ENCODE results near the gene SAA1.

The SAA1 gene

GRCh38 chr11:18265949-18266348, at the start of gene SAA1:
Gene SAA1, plus strand, starts transcription at chr11:18266264. Its CDS starts 624 bp downstream, at chr11:18266888.
- no peak within 1 kb of the TSS for H3K27ac ChIP-seq
- no peak for TF ChIP-seq CTCF (conservative IDR thresholded peaks at IDR 0.05)

GRCh38 chr11:18221274-18221876, 44.7 kb upstream of the SAA1 start:
- H3K27ac ChIP-seq, result no peak overlapping the region
- TF ChIP-seq CTCF (conservative IDR thresholded peaks at IDR 0.05), result no peak

GRCh38 chr11:18222814-18223421, 43.1 kb upstream of the SAA1 start:
- TF ChIP-seq CTCF (conservative IDR thresholded peaks at IDR 0.05), result no peak
- H3K27ac ChIP-seq, result no peak overlapping the region

GRCh38 chr11:18223591-18224387, 42.3 kb upstream of the SAA1 start:
- TF ChIP-seq CTCF (conservative IDR thresholded peaks at IDR 0.05), result no peak
- no peak overlapping the region for H3K27ac ChIP-seq

DNA sequence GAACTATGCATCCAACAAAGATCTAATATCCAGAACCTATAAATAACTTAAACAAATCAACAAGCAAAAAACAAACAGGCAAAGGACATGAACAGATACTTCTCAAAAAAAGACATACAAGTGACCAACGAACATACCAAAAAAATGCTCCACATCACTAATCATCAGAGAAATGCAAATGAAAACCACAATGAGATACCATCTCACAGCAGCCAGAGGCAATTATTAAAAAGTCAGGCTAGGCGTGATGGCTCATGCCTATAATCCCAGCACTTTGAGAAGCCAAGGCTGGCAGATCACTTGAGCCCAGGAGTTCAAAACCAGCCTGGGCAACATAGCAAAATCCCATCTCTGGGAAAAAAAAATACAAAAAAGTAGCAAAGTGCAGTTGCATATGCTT, 40.2 kb upstream of the SAA1 start:
- H3K27ac ChIP-seq, result no peak overlapping the region
- no peak for TF ChIP-seq CTCF (conservative IDR thresholded peaks at IDR 0.05)

DNA sequence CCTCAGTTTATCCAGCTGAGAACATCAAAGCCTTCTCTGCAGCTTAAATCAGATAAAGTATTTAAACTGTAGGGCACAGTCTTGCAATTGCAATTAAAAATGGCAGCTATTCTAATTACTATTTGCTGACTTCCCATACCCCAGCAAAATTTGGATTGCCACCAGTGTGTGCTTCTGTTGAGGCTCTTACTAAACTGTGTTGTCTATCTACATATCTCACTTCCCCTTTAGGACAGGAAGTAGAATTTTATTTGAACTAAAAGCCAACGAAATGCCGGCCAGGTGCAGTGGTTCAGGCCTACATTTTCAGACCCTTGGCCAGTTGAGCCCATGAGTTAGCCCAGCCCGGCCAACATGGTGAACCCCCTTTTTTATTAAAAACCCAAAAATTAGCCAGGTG, 36.6 kb upstream of the SAA1 start:
- no peak overlapping the region for H3K27ac ChIP-seq
- no peak for TF ChIP-seq CTCF (conservative IDR thresholded peaks at IDR 0.05)

DNA sequence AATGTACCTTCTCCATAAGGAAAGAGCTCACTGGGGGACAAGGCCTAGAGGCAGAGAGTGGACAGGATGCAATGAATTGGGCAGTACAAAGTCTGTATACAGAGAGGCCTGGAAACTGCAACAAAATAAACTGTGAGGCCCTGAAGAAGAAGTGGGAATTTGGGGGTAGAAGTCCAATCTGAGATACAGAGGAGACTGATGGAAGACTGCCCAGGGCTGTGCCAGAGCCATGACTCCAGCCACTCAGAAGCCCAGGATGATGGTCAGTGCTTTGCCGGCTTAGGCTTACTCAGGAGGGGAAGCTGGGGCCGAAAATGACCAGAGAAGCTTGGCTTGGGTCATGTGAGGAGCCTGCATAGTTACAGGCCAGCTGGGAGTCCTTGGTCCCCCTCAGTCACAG, 35.2 kb upstream of the SAA1 start:
- H3K27ac ChIP-seq, result no peak overlapping the region
- no peak for TF ChIP-seq CTCF (conservative IDR thresholded peaks at IDR 0.05)

Data from VCaP (cell line).